GM15510 (cell line): Measurements from ENCODE around the gene POLH.

Experiments
- POLR2A ChIP-seq: IDR thresholded peaks from 3 replicates; pipeline ENCODE4 v1.6.1; 2011; ENCODE audit warnings: borderline replicate concordance; ENCODE audit not compliant: insufficient read length; ENCODE audit errors: extremely low read depth

The POLH gene

GRCh38 chr6:43639984-43640800, 64.2 kb downstream of the POLH start:
- TF ChIP-seq POLR2A, result no peak

- no peak for TF ChIP-seq POLR2A
Measured at GRCh38 chr6:43644940-43645612, 69.1 kb downstream of the POLH start, which contains the start of gene RSPH9. RSPH9 (plus strand) TSS chr6:43645036; CDS start chr6:43645099, 63 bp downstream.

- TF ChIP-seq POLR2A, result no peak
Measured at GRCh38 chr6:43645613-43645964, 69.6 kb downstream of the POLH start.

- no peak for TF ChIP-seq POLR2A
Measured at GRCh38 chr6:43647613-43648012, 71.6 kb downstream of the POLH start.

GRCh38 chr6:43648248-43648647, 72.3 kb downstream of the POLH start:
- TF ChIP-seq POLR2A, result no peak

- no peak for TF ChIP-seq POLR2A
Measured at GRCh38 chr6:43657221-43657802, 81.3 kb downstream of the POLH start.

DNA sequence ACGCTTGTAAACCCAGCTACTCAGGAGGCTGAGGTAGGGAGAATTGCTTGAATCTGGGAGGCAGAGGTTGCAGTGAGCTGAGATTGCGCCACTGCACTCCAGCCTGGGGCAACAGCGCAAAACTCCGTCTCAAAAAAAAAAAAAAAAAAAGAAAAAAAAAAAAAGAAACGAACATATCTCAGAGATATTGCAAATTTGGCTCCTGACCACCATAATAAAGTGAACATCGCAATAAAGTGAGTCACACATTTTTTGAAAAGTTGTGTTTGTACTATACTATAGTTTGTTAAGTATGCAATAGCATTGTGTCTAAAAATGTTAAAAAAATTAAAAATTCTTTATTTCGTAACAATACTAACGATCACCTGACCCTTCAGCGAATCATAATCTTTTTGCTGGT, 82.2 kb downstream of the POLH start:
- no peak for TF ChIP-seq POLR2A
